CD4-positive, alpha-beta T cell treated with Interferon gamma for 1 hour (primary cell): ENCODE results near the gene TP53I11.

Experiments
- DNase-seq: peaks from one replicate; pipeline ENCODE4 v3.0.0-alpha.2; 2020

The TP53I11 gene

DNA sequence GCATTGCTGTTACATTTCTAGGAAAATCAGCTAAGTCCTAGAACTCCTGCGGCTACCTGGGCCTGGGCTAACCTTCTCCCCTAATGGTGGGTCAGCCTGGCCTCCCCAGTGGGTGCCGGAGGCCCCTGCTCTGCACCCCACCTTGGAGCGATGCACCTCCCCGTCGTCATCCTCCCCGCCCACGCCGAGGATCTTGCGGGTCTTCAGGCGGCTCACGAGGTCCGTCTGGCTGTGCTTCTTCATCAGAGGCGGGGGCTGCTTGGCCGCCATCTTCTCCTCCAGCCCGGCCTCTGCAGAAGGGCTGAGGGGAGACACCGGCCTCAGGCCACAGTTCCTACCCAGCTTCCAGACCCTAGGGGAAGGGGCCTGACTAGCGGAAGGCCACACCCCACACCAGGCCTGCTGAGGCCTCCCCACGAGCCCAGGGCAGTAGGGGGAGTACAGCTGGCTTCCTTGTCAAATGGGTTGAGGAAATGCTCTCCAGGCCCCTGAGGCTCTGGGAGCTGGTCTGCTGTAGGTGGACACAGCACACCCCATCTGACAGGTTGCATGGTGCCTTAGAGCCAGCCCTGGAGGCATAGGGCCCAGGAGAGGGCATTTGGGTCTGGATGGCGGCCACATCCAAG, 12.5 kb downstream of the TP53I11 start:
- DNase-seq = no peak

GRCh38 chr11:44936951-44937543, 13.6 kb downstream of the TP53I11 start:
- no peak for DNase-seq

GRCh38 chr11:44936525-44936924, 14.2 kb downstream of the TP53I11 start:
- peak; percentile 77 for DNase-seq

DNA sequence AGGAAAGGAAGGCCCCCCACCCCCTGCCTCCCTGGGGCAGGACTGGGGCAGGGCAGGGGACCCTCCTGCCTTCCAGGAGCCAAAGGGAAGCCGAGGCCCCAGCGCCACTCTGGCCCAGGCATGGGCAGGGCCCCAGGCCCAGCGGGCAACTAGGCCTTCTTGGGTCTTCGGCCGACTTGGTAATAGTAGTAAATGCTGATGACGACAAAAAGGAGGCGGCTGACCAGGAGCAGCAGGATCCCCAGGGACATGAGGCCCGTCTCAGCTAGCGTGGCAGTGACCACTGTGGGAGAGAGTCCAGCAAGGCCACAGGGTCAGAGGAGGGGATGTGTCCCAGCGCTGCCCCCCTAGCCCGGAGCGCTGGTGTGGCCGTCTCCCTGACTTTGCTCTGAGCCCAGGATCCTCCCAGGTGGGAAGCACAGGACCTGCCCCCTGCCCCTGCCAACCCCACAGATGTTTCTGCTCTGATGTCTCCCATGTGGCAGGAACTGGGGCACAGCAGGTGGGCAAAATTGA, 15.9 kb downstream of the TP53I11 start:
- no peak for DNase-seq

DNA sequence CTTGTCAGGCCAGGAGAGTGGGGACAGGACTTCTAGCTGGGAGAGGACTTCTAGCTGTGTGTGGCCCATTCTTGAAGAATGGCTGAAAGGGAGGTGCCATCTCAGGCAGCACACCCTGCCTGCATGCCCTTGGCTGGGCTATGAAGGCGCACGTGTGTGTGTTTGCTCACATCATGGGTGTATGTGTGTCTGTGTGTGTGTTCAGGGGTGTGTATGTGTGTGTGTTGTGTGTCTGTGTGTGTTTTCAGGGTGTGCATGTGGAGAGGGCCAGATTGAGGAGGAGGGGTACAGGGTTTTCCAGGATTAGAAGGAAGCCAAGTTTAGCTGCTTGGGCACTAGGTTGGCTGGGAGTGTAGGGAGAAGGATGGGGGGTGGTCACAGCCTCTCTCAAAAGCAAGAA, 16.6 kb downstream of the TP53I11 start:
- no peak for DNase-seq

DNA sequence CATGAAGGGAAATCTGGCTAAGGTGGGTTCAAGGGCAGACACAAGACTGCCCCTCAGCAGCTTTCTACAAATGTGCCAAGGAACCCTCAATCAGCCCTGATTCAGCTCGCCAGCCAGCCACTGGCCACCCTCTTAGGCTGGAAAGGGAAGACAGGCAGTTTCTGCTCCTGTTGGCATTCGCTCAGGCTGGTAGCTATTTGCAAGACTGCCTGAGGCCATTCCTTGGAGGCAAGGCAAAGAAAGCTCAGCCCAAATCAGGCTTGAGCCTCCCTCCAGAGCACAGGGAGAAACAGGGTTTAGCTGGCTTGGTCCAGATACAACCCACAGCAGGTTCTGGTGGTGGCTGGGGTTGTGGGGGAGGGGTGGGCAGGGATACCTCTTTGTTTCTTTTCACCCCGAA, 19.2 kb downstream of the TP53I11 start:
- no peak for DNase-seq

DNA sequence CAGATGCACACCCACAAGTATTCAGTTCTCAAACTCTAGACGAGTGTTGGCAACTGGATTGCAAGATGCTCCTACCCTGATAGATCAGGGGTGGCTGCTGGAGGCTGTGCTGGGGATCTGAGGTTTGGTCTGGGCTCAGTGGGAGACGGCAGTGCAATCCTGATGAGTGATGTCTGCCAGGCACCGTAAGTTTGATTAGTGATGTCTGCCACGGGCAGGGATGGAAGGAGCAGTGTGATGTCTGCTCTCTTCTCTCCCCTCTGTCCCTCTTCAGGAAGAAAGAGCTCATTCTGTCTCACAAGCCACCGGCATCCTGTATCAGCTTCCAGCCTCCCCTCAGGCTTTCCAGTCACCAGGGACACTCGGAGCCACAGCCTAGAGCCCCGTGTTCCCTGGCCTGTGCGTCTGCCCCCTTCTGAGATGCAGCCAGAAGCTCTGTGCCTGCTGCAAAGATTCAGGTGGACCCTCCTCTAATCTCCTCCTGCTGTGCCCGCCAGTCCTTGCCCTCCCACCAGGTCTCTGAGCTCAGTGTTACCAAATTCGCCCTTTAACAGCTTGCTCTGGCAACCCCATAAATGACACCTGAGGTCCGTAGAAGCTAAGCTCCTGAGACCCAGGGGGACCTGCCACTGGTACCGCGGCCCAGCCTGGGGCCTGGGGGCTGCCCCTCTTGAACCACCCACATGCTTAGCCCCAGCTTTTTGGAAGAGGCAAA, 19.9 kb downstream of the TP53I11 start:
- no peak for DNase-seq

DNA sequence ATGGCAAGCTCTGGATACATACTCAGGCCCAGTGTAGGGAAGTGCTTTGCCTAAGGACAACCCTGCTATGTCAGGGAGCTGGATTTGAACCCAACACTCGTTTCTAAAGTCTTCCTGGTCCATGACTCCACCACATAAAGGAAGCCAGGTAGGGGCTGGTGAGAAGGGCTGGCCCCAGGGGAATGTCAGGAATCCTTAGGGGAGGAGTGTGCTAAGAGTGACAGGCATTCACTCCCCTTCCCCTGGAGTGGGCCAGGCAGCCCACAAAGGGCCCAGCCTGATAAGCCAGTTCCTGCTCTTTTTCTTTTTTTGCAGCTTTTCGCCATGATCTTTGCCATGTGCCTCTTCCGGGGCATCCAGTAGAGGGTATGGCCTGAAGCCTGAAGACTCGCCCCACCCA, 21.9 kb downstream of the TP53I11 start:
- no peak for DNase-seq

DNA sequence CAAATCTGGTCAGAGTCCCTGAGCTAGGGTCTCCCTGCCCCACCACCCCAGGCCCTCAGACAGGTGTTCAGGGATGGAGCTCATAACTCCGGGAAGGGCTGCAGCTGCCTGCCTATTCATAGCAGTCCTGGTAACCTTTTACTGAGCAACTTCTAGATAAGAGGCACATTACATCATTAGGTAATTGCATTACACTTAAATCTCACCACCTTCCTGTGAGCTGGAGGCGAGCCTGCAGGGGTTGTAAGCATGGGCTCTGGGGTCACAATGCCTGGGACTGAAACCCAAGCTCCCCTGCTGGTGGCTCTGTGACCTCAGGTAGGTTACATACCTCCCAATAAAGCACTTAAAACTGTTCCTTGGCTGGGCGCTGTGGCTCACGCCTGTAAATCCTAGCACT, 22.5 kb downstream of the TP53I11 start:
- no peak for DNase-seq

DNA sequence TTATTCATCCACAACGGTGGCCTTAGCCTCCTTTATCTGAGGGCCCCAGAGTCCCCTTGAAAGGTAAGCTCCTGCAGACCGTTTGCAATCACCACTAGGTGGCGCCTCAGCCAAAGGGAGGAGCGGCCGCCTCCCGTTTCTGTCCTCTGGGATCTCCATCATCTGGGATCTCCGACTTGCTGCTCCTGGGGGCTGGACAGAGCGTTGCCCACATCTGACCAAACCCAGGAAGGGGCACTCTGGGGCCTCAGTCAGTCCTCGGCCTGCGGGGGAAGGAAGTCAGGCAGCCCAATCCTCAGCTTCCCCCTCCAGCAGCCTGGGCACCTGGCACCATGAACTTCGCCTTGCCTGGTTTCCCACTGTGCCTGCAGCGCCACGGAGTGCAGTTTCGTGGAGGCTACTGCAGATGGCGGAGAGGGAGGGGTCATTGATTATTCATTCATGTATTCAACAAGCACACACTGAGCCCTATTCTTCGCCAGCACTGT, 23.5 kb downstream of the TP53I11 start:
- DNase-seq = peak; percentile 25

DNA sequence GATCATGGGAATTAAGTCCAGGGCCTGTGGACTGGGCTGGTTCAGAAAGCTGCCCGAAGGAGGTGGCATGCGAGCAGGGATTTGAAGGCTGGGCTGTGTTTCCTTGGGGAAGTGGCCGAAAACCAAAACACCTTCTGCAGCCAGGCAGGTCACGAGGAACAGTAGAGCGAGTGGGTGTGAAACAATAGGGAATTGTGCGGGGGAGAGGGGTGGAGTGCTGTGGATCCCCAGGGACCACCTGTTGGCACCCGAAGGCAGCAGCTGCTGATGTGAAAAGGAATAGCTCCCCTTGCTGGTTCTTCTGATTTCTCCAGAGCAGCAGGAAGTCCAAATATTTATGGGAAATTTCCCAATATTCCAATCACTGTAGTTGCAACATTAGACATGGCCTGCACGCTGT, 24.6 kb downstream of the TP53I11 start:
- DNase-seq = no peak

- DNase-seq = no peak
Observed at GRCh38 chr11:44923806-44924205, 26.9 kb downstream of the TP53I11 start.

- no peak for DNase-seq
Observed at GRCh38 chr11:44923115-44923514, 27.6 kb downstream of the TP53I11 start.

DNA sequence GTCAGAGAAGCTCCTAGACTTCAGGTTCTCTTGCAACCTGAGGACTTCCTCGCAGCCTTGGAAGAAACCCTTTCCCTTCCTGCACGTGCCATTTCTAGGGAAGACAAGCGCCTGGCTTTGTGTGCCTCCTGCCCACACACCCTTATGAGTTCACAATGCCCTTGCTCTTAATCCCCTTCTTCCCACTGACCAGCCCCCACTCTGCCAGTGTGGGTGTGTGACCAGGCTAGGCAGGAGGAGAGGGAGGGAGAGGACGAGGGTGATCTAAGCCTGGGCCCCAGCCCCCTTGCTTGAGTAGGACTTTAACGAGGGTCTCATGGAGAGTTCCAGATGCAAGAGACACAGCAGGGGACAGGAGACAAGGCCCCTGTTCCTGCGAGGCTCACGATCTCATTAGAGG, 30.2 kb downstream of the TP53I11 start:
- no peak for DNase-seq

GRCh38 chr11:44917741-44918140, 32.9 kb downstream of the TP53I11 start:
- DNase-seq = no peak

GRCh38 chr11:44916801-44917385, 33.8 kb downstream of the TP53I11 start:
- DNase-seq = no peak

GRCh38 chr11:44916331-44916730, 34.4 kb downstream of the TP53I11 start:
- DNase-seq = no peak

DNA sequence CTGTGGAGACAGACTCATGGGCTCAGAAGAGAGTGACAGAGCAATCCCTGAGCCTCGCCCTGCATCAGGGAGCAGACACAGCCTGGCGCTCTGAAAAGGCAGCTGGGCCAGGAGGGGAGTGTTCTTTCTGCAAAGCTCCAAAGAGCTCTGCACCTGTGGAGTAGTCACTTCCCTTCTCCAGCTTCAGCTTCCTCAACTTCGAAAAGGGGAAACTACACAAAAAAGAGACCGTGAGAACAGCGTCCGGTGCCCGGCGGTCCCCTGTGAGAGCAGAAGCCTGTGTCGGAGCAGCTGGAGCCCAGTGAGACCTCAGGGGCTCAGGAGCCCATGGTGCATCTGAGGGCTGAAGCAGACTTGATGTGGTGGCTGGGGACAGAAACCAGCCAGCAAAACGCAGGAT, 35.1 kb downstream of the TP53I11 start:
- peak; percentile 8 for DNase-seq

DNA sequence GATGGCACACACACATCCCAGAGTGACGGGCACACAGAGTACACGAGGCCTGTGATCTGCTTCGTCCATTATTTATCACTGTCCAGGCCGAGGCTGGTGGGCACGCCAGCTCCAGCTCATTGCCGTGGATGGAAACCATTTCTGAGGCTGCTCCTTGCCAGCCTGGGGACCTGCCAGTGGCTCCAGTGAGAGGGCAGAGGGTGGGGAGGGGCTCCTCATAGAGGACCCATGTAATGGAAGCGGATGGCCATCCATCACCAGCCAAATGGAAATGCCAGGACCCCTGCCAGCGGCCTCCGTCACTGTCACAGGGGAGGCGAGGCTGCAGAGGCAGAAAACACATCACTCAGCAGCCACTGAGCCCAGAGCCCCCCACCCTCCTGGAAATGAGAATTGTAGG, 35.7 kb downstream of the TP53I11 start:
- no peak for DNase-seq

DNA sequence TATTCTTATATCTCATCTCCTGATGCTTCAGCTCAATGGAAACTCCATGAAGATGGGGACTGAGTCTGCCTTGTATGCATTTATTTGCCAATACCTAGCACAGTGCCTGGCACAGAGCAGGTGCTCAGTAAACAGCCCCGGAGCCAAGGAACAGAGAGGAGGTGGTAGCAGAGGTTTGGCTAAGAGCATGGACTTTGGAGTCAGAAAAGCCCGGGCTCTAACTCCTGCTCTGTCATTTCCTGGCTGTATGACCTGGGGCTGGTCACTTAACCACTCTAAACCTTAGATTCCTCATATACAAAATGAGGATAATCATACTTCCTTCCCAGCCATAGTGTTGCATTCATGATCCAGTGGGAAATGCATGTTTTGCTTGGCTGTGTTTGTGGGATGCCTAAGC, 36.6 kb downstream of the TP53I11 start:
- DNase-seq = no peak

DNA sequence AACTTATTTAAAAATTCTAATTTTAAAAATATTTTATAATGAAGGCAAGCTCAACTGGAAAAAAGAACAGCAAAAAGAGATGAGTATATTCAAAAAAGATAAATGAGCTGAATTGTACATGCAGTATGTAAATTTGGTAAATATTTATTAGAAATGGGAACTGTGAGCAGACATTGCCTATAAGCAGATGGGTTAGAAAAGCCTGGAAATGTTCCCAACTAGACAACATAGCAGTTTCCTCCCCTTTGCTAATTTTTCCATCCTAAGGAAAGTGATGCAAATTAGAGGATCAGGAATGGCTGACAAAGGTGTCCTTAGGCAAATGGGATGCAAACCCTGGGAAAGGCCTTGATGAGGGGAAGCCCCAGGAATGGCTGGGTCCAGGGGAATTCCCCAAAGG, 37.2 kb downstream of the TP53I11 start:
- DNase-seq = no peak

DNA sequence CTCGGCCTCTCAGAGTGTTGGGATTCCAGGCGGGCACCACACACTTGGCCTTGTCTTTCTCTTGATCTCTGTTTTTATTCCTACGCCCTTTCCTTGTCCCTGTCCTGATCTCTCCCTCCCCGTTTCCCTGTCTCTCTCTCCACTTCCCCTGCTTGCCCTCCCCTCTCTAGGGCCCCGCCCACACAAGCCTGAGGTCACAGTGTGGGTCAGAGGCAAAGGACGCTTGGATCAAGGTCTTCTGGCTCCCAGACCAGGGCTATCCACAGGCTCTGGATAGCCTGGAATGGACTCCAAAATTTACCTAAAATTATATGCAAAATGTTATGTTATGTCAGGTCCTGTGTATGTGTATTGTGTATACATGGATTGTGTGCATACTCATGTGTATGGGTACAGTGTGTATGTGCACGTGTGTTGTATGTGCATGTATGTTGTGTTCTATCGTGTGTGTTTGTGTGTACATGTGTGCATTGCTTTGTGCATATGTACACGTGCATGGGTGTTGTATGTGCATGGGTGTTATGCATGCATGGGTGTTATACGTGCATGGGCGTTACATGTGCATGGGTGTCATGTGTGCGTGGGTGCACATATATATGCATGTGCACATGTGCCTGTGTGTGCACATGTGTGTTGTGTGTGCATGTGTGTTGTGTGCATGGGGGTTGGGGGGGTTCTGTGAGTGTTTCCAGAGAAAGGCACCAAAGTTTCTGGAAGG, 38.3 kb downstream of the TP53I11 start:
- DNase-seq = no peak
